AG20443 (cell line): ENCODE data around the gene RAB25.

ENCODE experiments used
- DNase-seq: peaks from one replicate; pipeline ENCODE4 v3.0.0; 2012; ENCODE audit warnings: low spot score, mixed read lengths

RAB25 gene

DNA sequence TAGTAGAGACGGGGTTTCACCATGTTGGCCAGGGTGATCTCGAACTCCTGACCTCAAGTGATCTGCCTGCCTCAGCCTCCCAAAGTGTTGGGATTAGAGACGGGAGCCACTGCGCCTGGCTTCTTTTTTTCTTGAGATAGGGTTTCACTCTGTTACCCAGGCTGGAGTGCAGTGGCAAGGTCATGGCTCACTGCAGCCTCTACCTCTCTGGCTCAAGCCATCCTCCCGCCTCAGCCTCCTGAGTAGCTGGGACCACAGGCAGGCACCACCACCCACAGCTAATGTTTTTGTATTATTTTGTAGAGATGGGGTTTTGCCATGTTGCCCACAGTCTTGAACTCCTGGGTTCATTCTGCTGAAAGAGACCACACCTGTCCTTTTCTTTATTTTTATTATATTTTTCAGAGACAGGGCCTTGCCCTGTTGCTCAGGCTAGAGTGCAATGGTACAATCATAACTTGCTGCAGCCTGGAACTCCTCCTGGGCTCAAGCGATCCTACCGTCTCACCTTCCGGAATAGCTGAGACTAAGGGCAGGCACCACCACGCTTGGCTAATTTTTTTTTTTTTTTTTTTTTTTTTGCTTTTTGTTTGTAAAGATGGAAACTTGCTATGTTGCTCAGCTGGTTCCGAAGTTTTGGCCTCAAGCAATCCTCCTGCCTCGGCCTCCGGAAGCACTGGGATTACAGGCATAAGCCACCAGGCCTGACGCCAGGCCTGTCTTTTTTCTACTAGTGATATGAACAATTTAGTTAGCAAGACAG lies 56.6 kb downstream of the RAB25 start:
- DNase-seq = no peak

GRCh38 chr1:156118177-156118868 lies 57.4 kb downstream of the RAB25 start:
- no peak for DNase-seq

GRCh38 chr1:156119503-156120209 lies 58.7 kb downstream of the RAB25 start:
- DNase-seq = no peak
